Spinal cord (tissue), 10 donors: ENCODE results near the gene GALNT10. TPM values are rescaled to one million over a fixed set of nuclear protein-coding genes. Genes with fewer than 3 reads are reported as not detected.

Experiments used
- DNase-seq, 6 donors: peaks; one replicate each; pipeline versions ENCODE4 v3.0.0 to v3.0.0-alpha.2; 2013 to 2015; ENCODE audit warnings: low spot score in 6 of 6, low read depth in 4 of 6
- H3K27ac ChIP-seq: one replicate; pipeline ENCODE4 v1.5.1; 2013; ENCODE audit warnings: low read depth, low read length, control low read depth
- H3K27me3 ChIP-seq: one replicate; pipeline ENCODE4 v1.6.1; 2013; ENCODE audit warnings: low read length; ENCODE audit not compliant: control insufficient read depth, insufficient read depth
- H3K36me3 ChIP-seq: one replicate; pipeline ENCODE4 v1.6.1; 2013; ENCODE audit warnings: low read length; ENCODE audit not compliant: control insufficient read depth, insufficient read depth
- H3K4me1 ChIP-seq: one replicate; pipeline ENCODE4 v1.6.1; 2013; ENCODE audit warnings: low read length; ENCODE audit not compliant: control insufficient read depth, insufficient read depth
- H3K4me3 ChIP-seq: one replicate; pipeline ENCODE4 v1.5.1; 2013; ENCODE audit warnings: low read depth, low read length, control low read depth
- H3K9me3 ChIP-seq: one replicate; pipeline ENCODE4 v1.6.1; 2013; ENCODE audit warnings: low read length; ENCODE audit not compliant: control insufficient read depth, insufficient read depth
- WGBS: methylation state at CpG from one replicate; pipeline ENCODE4 v1.1.5; 2013; ENCODE audit warnings: missing lambda C conversion rate; ENCODE audit not compliant: insufficient coverage; 5-methylcytosine and 5-hydroxymethylcytosine counted together
- polyA plus RNA-seq, 2 donors: library from polyadenylated mRNA; unstranded; fragments of 120-200 nt; gene quantifications; one replicate each; pipeline ENCODE4 v1.2.1, GENCODE V29; 2013; ENCODE audit not compliant: insufficient read length in 2 of 2
- total RNA-seq, 2 donors: library from RNA; depleted of rRNA in 1 of 2; stranded (reverse); fragments of 120-200 nt in 1 of 2; fragments of >200 nt in 1 of 2; gene quantifications; one replicate each; pipeline versions ENCODE4 v1.2.3 to v1.2.4, GENCODE V29; 2013 to 2014
- donor health status: healthy.

Gene GALNT10
- total and polyA plus RNA-seq, 4 donors: 17.2 to 31.2 (median 22.5) TPM

GRCh38 chr5:154201108-154201769, 10.7 kb downstream of the GALNT10 start:
- Histone ChIP-seq H3K36me3 (peaks cover 2% of the 10 kb centered on the region), H3K27me3 (no peaks in the 10 kb centered on the region), H3K9me3 (no peaks in the 10 kb centered on the region), H3K27ac (no peak overlapping the region), H3K4me3 (no peak overlapping the region), H3K4me1 (peaks cover 36% of the 10 kb centered on the region)
- WGBS: 88% methylated on average over 3 of the region's 7 CpGs
- DNase-seq: no peak

DNA sequence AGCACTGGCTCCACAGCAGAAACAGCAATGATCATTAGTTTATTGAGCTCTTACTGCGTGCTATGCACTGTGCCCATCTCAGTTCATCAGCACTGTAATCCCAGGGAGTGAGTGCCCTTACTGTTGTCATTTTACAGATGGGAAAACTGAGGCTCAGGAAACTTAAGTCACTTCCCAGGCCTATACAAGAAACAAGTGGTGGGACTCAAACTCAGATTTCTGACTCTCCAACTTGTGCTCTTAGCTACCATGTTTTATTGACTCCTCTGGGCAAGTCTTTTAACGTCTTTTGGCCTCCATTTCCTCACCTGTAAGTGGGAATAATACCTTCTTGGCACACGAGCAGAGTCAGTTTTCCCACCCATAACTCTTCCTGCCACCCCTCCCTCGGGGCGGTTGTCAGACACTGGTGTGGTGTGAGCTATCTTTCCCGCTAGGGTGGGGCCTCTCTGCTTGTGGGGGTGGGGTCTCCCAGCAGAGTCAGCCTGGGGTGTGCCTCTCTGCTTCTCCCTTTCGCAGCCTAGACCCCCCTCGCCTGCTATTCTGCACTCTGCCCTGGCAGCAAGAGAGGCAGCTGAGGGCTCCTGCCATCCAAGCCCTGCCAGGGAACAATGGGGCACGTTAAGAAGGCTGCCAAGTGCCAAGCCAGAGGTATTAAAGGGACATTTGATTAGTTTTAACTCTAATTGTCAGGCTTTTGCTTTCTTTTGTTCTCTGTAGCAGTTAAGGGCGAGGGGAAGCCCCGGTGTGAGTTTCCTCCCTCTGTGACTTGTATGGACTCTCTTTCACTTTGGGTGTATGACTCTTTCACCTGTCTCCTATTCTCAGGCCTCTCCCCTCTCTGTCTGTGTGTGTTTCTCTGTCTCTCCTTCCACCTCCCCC, 12.1 kb downstream of the GALNT10 start:
- no peaks in the 10 kb centered on the region for H3K27me3 ChIP-seq
- H3K27ac ChIP-seq: no peak overlapping the region
- H3K36me3 ChIP-seq: peaks cover 2% of the 10 kb centered on the region
- H3K4me3 ChIP-seq: no peak overlapping the region
- 42% methylated on average over 5 of the region's 11 CpGs for WGBS
- no peaks in the 10 kb centered on the region for H3K9me3 ChIP-seq
- H3K4me1 ChIP-seq: peaks cover 29% of the 10 kb centered on the region
- DNase-seq: peak in 2 of 6 donors; percentile 57 to 64

DNA sequence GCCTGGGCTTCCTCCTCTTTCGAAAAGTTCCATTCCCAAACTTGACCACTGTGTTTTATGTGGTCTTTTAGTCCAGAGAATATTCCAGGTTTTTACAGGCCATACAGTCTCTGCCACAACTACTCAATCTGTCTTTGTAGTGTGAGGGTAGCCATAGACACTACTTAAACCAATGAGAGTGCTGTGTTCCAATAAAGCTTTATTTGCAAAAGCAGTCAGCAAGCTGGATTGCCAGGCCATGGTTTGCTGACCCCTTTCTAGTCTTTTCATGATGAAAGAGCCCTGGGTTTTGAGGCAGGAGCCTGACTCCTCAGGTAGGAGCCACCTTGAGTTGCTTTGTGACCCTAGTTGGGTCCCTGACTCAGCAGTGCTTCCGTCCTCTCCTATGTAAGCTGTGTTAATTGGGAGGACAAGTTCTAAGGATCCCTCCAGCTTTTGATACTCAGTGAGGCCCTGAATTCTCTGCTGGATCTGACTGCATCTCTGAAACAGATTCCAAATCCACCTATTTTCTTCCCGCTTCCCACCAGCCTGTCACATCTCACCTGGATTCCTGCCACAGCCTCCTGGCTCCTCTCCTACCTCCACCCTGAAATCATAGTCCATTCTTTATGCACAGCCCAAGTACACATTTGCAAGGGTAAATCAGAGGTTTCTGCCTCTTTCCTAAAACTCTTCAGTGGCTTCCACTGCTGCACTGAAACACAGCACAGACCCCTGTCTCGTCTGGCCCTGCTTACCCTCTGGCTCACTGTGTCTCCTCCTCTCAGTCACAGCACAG, 13.5 kb downstream of the GALNT10 start:
- WGBS: 80% methylated on average over 3 of the region's 4 CpGs
- H3K27me3 ChIP-seq: no peaks in the 10 kb centered on the region
- no peaks in the 10 kb centered on the region for H3K36me3 ChIP-seq
- no peak overlapping the region for H3K4me3 ChIP-seq
- no peak overlapping the region for H3K27ac ChIP-seq
- no peak for DNase-seq
- peaks cover under 1% of the 10 kb centered on the region for H3K9me3 ChIP-seq
- H3K4me1 ChIP-seq: peaks cover 19% of the 10 kb centered on the region

- 91% methylated on average over 3 of the region's 6 CpGs for WGBS
Measured at GRCh38 chr5:154205441-154206117, 15.0 kb downstream of the GALNT10 start.

GRCh38 chr5:154206311-154206710, 15.8 kb downstream of the GALNT10 start:
- WGBS: 88% methylated on average over 6 of the region's 6 CpGs
- H3K27ac ChIP-seq: no peak overlapping the region
- peaks cover 2% of the 10 kb centered on the region for H3K9me3 ChIP-seq
- no peak overlapping the region for H3K4me3 ChIP-seq
- DNase-seq: no peak
- no peaks in the 10 kb centered on the region for H3K27me3 ChIP-seq
- H3K36me3 ChIP-seq: no peaks in the 10 kb centered on the region
- peaks cover 7% of the 10 kb centered on the region for H3K4me1 ChIP-seq

More at GRCh38 chr5:154205441-154206117, 15.0 kb downstream of the GALNT10 start:
- Histone ChIP-seq H3K27me3 (no peaks in the 10 kb centered on the region), H3K4me3 (no peak overlapping the region), H3K4me1 (peaks cover 7% of the 10 kb centered on the region), H3K36me3 (no peaks in the 10 kb centered on the region), H3K27ac (no peak overlapping the region), H3K9me3 (peaks cover 2% of the 10 kb centered on the region)
- DNase-seq: no peak

DNA sequence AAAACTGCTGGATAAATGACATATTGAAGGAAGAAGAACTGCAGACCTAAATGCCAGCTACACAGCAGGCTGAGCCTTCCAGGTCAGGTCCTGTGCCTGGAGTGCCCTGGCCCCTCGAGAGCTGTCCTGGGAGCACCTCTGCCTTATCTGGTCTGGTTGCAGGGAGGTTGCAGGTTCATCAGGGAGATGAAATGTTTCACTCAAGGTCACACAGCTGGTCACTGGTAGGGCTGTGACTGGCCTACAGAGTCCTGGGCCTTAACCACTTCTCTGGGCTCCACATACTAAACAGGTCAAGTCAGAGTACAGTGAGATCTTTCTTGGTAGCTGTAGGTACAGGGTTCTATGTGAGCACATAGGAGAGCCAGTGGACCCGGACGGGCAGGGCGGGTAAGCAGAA, 16.7 kb downstream of the GALNT10 start:
- Histone ChIP-seq H3K4me1 (peaks cover 7% of the 10 kb centered on the region), H3K4me3 (no peak overlapping the region), H3K27ac (no peak overlapping the region), H3K36me3 (no peaks in the 10 kb centered on the region), H3K9me3 (peaks cover 2% of the 10 kb centered on the region), H3K27me3 (no peaks in the 10 kb centered on the region)
- DNase-seq: no peak
- WGBS: 86% methylated on average over 4 of the region's 4 CpGs

- WGBS: no CpG with 5 or more reads among the region's 2 CpGs
Measured at GRCh38 chr5:154209591-154210081, 19.1 kb downstream of the GALNT10 start.

DNA sequence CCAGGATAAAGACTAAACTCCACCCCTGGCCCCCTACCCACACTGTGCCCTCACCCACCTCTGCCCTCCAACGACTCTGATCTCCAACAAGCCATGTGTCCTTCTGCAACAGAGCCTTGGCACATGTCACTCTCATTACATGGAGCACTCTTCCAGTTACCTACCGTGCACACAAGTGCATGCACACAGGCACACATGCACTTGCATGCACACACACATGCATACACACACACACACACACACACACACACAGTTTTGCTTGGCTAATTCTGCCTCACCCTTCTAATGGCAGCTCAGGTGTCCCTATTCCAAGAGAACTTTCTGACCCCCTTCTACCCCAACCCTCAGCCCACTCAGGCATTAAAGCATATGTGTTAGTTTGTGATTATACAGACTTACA, 19.6 kb downstream of the GALNT10 start:
- WGBS: 73% methylated on average over 2 of the region's 2 CpGs
- H3K4me1 ChIP-seq: no peaks in the 10 kb centered on the region
- H3K9me3 ChIP-seq: peaks cover 2% of the 10 kb centered on the region
- no peaks in the 10 kb centered on the region for H3K36me3 ChIP-seq
- H3K27ac ChIP-seq: no peak overlapping the region
- H3K27me3 ChIP-seq: no peaks in the 10 kb centered on the region
- H3K4me3 ChIP-seq: no peak overlapping the region
- no peak for DNase-seq

More at GRCh38 chr5:154209591-154210081, 19.1 kb downstream of the GALNT10 start:
- no peak overlapping the region for H3K4me3 ChIP-seq
- H3K27me3 ChIP-seq: no peaks in the 10 kb centered on the region
- no peak for DNase-seq
- H3K9me3 ChIP-seq: peaks cover 2% of the 10 kb centered on the region
- H3K4me1 ChIP-seq: no peaks in the 10 kb centered on the region
- H3K36me3 ChIP-seq: no peaks in the 10 kb centered on the region
- H3K27ac ChIP-seq: no peak overlapping the region
